ENCODE results near the gene ITGA7. TPM values are rescaled to one million over a fixed set of nuclear protein-coding genes. Genes with fewer than 3 reads are reported as not detected.
A peak's percentile ranks its signal among the peaks of the same experiment; 100 is the strongest.

ITGA7 gene
- total RNA-seq, 1 experiment from 2014 or later, result 96.2 TPM

DNA sequence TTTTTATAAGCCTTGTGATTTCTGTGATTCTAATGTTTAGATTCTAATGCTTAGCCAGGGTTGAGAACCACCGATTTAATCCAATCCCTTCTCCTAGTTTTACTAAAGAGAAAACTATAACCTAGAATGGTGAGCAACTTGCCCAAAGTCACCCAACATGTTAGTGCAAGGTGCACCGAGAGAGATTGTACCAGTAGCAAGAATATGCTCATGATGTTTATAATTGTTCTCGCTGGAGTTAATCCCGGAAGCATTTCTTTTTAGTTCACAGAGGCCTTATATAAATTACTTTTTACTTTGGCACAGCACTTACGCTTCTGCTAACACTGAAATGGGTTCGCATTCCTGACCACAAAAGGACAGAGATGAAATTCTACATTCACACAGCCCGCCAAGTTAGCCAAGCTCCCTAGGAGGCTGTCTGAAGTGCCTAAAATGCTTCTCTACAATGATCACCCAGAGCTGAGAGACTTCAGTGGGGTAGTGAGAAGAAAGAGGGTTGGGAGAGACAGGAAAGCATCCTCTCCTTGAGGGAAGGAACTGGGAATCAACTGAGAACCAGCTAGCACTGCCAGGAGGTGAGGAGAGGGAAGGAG, 7.6 kb upstream of the ITGA7 start:
- Mint-ChIP-seq H3K27ac (peak overlapping the region; percentile 82; the same call in 1 of the 2 replicates), H3K9me3 (no peaks in the 10 kb centered on the region), H3K4me3 (peak overlapping the region; percentile 85), H3K4me1 (peaks cover 37% of the 10 kb centered on the region), H3K27me3 (ENCODE audit: low read depth) (peaks cover 32% of the 10 kb centered on the region), H3K36me3 (no peaks in the 10 kb centered on the region)
- POLR2A ChIA-PET, result interaction anchor here (1.3 to 3.4 kb wide), 3 partner anchors 8 to 14 kb away, joined by 3 to 21 read pairs (median 5); partner anchors contain the start of genes CD63 and ITGA7
- CTCF ChIA-PET, result interaction anchor here (0.6 to 10.8 kb wide), 9 partner anchors 9 to 115 kb away, joined by 3 to 141 read pairs (median 3); partner anchors contain the start of genes CD63, ITGA7 and SARNP
- TF ChIP-seq, protein P1, sequence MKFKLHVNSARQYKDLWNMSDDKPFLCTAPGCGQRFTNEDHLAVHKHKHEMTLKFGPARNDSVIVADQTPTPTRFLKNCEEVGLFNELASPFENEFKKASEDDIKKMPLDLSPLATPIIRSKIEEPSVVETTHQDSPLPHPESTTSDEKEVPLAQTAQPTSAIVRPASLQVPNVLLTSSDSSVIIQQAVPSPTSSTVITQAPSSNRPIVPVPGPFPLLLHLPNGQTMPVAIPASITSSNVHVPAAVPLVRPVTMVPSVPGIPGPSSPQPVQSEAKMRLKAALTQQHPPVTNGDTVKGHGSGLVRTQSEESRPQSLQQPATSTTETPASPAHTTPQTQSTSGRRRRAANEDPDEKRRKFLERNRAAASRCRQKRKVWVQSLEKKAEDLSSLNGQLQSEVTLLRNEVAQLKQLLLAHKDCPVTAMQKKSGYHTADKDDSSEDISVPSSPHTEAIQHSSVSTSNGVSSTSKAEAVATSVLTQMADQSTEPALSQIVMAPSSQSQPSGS (CRISPR knock-in tag; IDR thresholded peaks at IDR 0.05; ENCODE audit: borderline replicate concordance, low read depth), result no peak
- TF ChIP-seq NR1H2 (CRISPR knock-in tag; IDR thresholded peaks at IDR 0.05) (no peak), ELF4 (CRISPR knock-in tag; IDR thresholded peaks at IDR 0.05; ENCODE audit: low read depth) (no peak), JAZF1 (CRISPR knock-in tag; IDR thresholded peaks at IDR 0.05) (no peak), PRRX2 (CRISPR knock-in tag; IDR thresholded peaks at IDR 0.05) (no peak), TEAD1 (CRISPR knock-in tag; IDR thresholded peaks at IDR 0.05) (no peak), TCF7 (CRISPR knock-in tag; IDR thresholded peaks at IDR 0.05; ENCODE audit: low read depth) (no peak), NFE2L1 (CRISPR knock-in tag; IDR thresholded peaks at IDR 0.05) (no peak), ATF1 (CRISPR knock-in tag; IDR thresholded peaks at IDR 0.05) (no peak), SMAD3 (CRISPR knock-in tag; IDR thresholded peaks at IDR 0.05; ENCODE audit: borderline replicate concordance) (no peak)
- TF ChIP-seq, protein P2, sequence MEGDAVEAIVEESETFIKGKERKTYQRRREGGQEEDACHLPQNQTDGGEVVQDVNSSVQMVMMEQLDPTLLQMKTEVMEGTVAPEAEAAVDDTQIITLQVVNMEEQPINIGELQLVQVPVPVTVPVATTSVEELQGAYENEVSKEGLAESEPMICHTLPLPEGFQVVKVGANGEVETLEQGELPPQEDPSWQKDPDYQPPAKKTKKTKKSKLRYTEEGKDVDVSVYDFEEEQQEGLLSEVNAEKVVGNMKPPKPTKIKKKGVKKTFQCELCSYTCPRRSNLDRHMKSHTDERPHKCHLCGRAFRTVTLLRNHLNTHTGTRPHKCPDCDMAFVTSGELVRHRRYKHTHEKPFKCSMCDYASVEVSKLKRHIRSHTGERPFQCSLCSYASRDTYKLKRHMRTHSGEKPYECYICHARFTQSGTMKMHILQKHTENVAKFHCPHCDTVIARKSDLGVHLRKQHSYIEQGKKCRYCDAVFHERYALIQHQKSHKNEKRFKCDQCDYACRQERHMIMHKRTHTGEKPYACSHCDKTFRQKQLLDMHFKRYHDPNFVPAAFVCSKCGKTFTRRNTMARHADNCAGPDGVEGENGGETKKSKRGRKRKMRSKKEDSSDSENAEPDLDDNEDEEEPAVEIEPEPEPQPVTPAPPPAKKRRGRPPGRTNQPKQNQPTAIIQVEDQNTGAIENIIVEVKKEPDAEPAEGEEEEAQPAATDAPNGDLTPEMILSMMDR (IDR thresholded peaks at IDR 0.05), result no peak
- TF ChIP-seq, protein P3, sequence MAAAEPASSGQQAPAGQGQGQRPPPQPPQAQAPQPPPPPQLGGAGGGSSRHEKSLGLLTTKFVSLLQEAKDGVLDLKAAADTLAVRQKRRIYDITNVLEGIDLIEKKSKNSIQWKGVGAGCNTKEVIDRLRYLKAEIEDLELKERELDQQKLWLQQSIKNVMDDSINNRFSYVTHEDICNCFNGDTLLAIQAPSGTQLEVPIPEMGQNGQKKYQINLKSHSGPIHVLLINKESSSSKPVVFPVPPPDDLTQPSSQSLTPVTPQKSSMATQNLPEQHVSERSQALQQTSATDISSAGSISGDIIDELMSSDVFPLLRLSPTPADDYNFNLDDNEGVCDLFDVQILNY (CRISPR knock-in tag; IDR thresholded peaks at IDR 0.05), result no peak
- DNase-seq (ENCODE audit: low spot score) (no peak), ATAC-seq (no peak)

DNA sequence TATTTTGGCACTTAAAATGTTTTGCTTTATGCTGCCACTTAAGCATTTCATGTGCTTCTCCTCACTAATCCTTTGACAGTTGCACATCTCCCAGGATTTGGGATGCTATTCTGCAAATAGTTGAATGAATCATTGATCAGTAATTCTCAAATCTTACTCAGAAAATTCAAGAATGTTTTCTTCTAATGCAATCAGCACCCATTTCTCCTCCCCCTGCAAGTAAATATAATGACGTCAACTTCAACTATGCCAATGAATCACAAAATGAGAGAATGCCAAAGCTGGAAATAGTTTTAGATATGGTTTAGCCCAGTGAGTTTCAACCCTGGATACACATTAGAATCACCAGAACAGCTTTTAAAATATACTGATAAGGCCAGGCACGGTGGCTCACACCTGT, 6.0 kb upstream of the ITGA7 start:
- H3K4me1 Mint-ChIP-seq, result peaks cover 39% of the 10 kb centered on the region
- ATAC-seq (no peak), DNase-seq (ENCODE audit: low spot score) (no peak)
- H3K27me3 Mint-ChIP-seq (ENCODE audit: low read depth), result peaks cover 44% of the 10 kb centered on the region
- H3K4me3 Mint-ChIP-seq, result no peak overlapping the region
- H3K9me3 Mint-ChIP-seq, result no peaks in the 10 kb centered on the region
- no peak overlapping the region for H3K27ac Mint-ChIP-seq
- ChIA-PET POLR2A (no interaction called here), CTCF (no interaction called here)
- TF ChIP-seq, protein P4, sequence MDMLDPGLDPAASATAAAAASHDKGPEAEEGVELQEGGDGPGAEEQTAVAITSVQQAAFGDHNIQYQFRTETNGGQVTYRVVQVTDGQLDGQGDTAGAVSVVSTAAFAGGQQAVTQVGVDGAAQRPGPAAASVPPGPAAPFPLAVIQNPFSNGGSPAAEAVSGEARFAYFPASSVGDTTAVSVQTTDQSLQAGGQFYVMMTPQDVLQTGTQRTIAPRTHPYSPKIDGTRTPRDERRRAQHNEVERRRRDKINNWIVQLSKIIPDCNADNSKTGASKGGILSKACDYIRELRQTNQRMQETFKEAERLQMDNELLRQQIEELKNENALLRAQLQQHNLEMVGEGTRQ (CRISPR knock-in tag; IDR thresholded peaks at IDR 0.05), result no peak
- no peak for TF ChIP-seq ESRRA (CRISPR knock-in tag; IDR thresholded peaks at IDR 0.05; ENCODE audit: borderline replicate concordance)
- TF ChIP-seq, protein P5, sequence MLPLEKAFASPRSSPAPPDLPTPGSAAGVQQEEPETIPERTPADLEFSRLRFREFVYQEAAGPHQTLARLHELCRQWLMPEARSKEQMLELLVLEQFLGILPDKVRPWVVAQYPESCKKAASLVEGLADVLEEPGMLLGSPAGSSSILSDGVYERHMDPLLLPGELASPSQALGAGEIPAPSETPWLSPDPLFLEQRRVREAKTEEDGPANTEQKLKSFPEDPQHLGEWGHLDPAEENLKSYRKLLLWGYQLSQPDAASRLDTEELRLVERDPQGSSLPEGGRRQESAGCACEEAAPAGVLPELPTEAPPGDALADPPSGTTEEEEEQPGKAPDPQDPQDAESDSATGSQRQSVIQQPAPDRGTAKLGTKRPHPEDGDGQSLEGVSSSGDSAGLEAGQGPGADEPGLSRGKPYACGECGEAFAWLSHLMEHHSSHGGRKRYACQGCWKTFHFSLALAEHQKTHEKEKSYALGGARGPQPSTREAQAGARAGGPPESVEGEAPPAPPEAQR (CRISPR knock-in tag; IDR thresholded peaks at IDR 0.05), result no peak
- no peak for TF ChIP-seq SMAD3 (CRISPR knock-in tag; IDR thresholded peaks at IDR 0.05; ENCODE audit: borderline replicate concordance)
- TF ChIP-seq SMAD4 (CRISPR knock-in tag; IDR thresholded peaks at IDR 0.05), result no peak
- TF ChIP-seq, protein P6, sequence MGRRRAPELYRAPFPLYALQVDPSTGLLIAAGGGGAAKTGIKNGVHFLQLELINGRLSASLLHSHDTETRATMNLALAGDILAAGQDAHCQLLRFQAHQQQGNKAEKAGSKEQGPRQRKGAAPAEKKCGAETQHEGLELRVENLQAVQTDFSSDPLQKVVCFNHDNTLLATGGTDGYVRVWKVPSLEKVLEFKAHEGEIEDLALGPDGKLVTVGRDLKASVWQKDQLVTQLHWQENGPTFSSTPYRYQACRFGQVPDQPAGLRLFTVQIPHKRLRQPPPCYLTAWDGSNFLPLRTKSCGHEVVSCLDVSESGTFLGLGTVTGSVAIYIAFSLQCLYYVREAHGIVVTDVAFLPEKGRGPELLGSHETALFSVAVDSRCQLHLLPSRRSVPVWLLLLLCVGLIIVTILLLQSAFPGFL (CRISPR knock-in tag; IDR thresholded peaks at IDR 0.05; ENCODE audit: borderline replicate concordance), result no peak
- no peak for TF ChIP-seq CREM (CRISPR knock-in tag; IDR thresholded peaks at IDR 0.05)
- TF ChIP-seq ETV6 (CRISPR knock-in tag; IDR thresholded peaks at IDR 0.05), result no peak
- TF ChIP-seq, protein P7, sequence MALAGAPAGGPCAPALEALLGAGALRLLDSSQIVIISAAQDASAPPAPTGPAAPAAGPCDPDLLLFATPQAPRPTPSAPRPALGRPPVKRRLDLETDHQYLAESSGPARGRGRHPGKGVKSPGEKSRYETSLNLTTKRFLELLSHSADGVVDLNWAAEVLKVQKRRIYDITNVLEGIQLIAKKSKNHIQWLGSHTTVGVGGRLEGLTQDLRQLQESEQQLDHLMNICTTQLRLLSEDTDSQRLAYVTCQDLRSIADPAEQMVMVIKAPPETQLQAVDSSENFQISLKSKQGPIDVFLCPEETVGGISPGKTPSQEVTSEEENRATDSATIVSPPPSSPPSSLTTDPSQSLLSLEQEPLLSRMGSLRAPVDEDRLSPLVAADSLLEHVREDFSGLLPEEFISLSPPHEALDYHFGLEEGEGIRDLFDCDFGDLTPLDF (CRISPR knock-in tag; IDR thresholded peaks at IDR 0.05), result no peak
- TF ChIP-seq ELF4 (CRISPR knock-in tag; IDR thresholded peaks at IDR 0.05; ENCODE audit: low read depth), result no peak
- TF ChIP-seq, protein P3 (CRISPR knock-in tag; IDR thresholded peaks at IDR 0.05), result no peak
- no peak for TF ChIP-seq ZNF138 (CRISPR knock-in tag; conservative IDR thresholded peaks at IDR 0.05)
- TF ChIP-seq EMX1 (CRISPR knock-in tag; IDR thresholded peaks at IDR 0.05), result no peak
- no peak for TF ChIP-seq FOXP1 (CRISPR knock-in tag; IDR thresholded peaks at IDR 0.05; ENCODE audit: borderline replicate concordance)
- TF ChIP-seq JAZF1 (CRISPR knock-in tag; IDR thresholded peaks at IDR 0.05), result no peak
- no peak for TF ChIP-seq MXD4 (CRISPR knock-in tag; IDR thresholded peaks at IDR 0.05; ENCODE audit: borderline replicate concordance)
- TF ChIP-seq, protein P8, sequence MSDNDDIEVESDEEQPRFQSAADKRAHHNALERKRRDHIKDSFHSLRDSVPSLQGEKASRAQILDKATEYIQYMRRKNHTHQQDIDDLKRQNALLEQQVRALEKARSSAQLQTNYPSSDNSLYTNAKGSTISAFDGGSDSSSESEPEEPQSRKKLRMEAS (CRISPR knock-in tag; IDR thresholded peaks at IDR 0.05), result no peak
- H3K36me3 Mint-ChIP-seq, result no peaks in the 10 kb centered on the region
